HepG2 (cell line): Measurements from ENCODE around the gene CDK10. TPM values are rescaled to one million over a fixed set of nuclear protein-coding genes. Genes with fewer than 3 reads are reported as not detected.

ENCODE experiments used
- ARID2 ChIP-seq: sonication (generic); formaldehyde crosslinking; IDR thresholded peaks from 2 replicates; pipeline ENCODE4 v1.8.1; 2022; ENCODE audit warnings: mild to moderate bottlenecking, missing genetic modification reagents, borderline replicate concordance
- BCL6 ChIP-seq: IDR thresholded peaks from 2 replicates; pipeline ENCODE4 v1.6.1; 2016; ENCODE audit warnings: missing genetic modification reagents, missing compliant biosample characterization
- DR1 ChIP-seq: sonication (generic); formaldehyde crosslinking; IDR thresholded peaks from 2 replicates; pipeline ENCODE4 v1.8.0; 2021; ENCODE audit warnings: mild to moderate bottlenecking, missing genetic modification reagents, inconsistent platforms
- ELF3 ChIP-seq: IDR thresholded peaks from 2 replicates; pipeline ENCODE4 v1.6.1; 2016; ENCODE audit warnings: missing genetic modification reagents, missing compliant biosample characterization
- HDAC1 ChIP-seq: sonication (generic); formaldehyde crosslinking; IDR thresholded peaks from 2 replicates; pipeline ENCODE4 v1.5.1; 2020; ENCODE audit warnings: mild to moderate bottlenecking, missing genetic modification reagents
- HIVEP1 ChIP-seq: sonication (generic); formaldehyde crosslinking; IDR thresholded peaks from 2 replicates; pipeline ENCODE4 v1.4.0; 2020; ENCODE audit warnings: mild to moderate bottlenecking, missing genetic modification reagents
- JDP2 ChIP-seq: sonication (generic); formaldehyde crosslinking; IDR thresholded peaks from 2 replicates; pipeline ENCODE4 v1.8.1; 2022; ENCODE audit warnings: missing genetic modification reagents, borderline replicate concordance
- MYNN ChIP-seq: sonication (generic); formaldehyde crosslinking; IDR thresholded peaks from 2 replicates; pipeline ENCODE4 v1.4.0; 2020; ENCODE audit warnings: mild to moderate bottlenecking, low read depth, missing genetic modification reagents
- NFKB2 ChIP-seq: sonication (generic); formaldehyde crosslinking; IDR thresholded peaks from 2 replicates; pipeline ENCODE4 v1.4.0; 2020; ENCODE audit warnings: missing genetic modification reagents, borderline replicate concordance
- NFYB ChIP-seq: sonication (generic); formaldehyde crosslinking; IDR thresholded peaks from 2 replicates; pipeline ENCODE4 v1.4.0; 2020; ENCODE audit warnings: missing genetic modification reagents
- SMC3 ChIP-seq: IDR thresholded peaks from 2 replicates; pipeline ENCODE4 v1.6.1; 2011; ENCODE audit warnings: low read length, improper control_type of control experiment
- TEAD2 ChIP-seq: sonication (generic); formaldehyde crosslinking; IDR thresholded peaks from 2 replicates; pipeline ENCODE4 v1.9.0; 2021; ENCODE audit warnings: missing genetic modification reagents
- ZFP82 ChIP-seq: sonication (generic); formaldehyde crosslinking; IDR thresholded peaks from 2 replicates; pipeline ENCODE4 v1.5.1; 2020; ENCODE audit warnings: mild to moderate bottlenecking, missing genetic modification reagents, borderline replicate concordance
- ZNF17 ChIP-seq: sonication (generic); formaldehyde crosslinking; IDR thresholded peaks from 2 replicates; pipeline ENCODE4 v1.5.0; 2020; ENCODE audit warnings: mild to moderate bottlenecking, missing genetic modification reagents
- ZNF205 ChIP-seq: IDR thresholded peaks from 2 replicates; pipeline ENCODE4 v1.6.1; 2018; ENCODE audit warnings: missing biosample characterization, missing genetic modification reagents
- ZNF24 ChIP-seq: fragments of 450-650 bp; IDR thresholded peaks from 2 replicates; pipeline ENCODE4 v1.6.1; 2017; ENCODE audit warnings: antibody characterized with exemption, mild to moderate bottlenecking
- ZNF253 ChIP-seq: sonication (generic); formaldehyde crosslinking; IDR thresholded peaks from 2 replicates; pipeline ENCODE4 v1.8.0; 2022; ENCODE audit warnings: mild to moderate bottlenecking, missing genetic modification reagents, borderline replicate concordance
- ZNF326 ChIP-seq: sonication (generic); formaldehyde crosslinking; IDR thresholded peaks from 2 replicates; pipeline ENCODE4 v1.4.0; 2020; ENCODE audit warnings: missing genetic modification reagents, borderline replicate concordance
- ZNF468 ChIP-seq: sonication (generic); formaldehyde crosslinking; IDR thresholded peaks from 2 replicates; pipeline ENCODE4 v1.8.0; 2022; ENCODE audit warnings: mild to moderate bottlenecking, moderate library complexity, missing genetic modification reagents
- ZNF501 ChIP-seq: sonication (generic); formaldehyde crosslinking; IDR thresholded peaks from 2 replicates; pipeline ENCODE4 v1.5.1; 2020; ENCODE audit warnings: mild to moderate bottlenecking, moderate library complexity, missing genetic modification reagents
- ZNF557 ChIP-seq: sonication (generic); formaldehyde crosslinking; IDR thresholded peaks from 2 replicates; pipeline ENCODE4 v1.4.0; 2020; ENCODE audit warnings: missing genetic modification reagents
- ZNF782 ChIP-seq: sonication (generic); formaldehyde crosslinking; IDR thresholded peaks from 2 replicates; pipeline ENCODE4 v1.4.0; 2020; ENCODE audit warnings: missing genetic modification reagents, mild to moderate bottlenecking, borderline replicate concordance
- ZNF790 ChIP-seq: sonication (generic); formaldehyde crosslinking; IDR thresholded peaks from 2 replicates; pipeline ENCODE4 v1.8.0; 2022; ENCODE audit warnings: missing genetic modification reagents, mild to moderate bottlenecking, borderline replicate concordance
- polyA plus RNA-seq, 8 experiments: library from polyadenylated mRNA; depleted of rRNA in 3 of 8; stranded (reverse) in 7 of 8; unstranded in 1 of 8; fragments of >200 nt; fragmentation: Illumina TruSeq in 4 of 8; extraction: Trizol in 4 of 8; gene quantifications; 2 replicates each; pipeline versions ENCODE4 v1.2.1 to v1.2.3, GENCODE V29; 2011 to 2016; ENCODE audit warnings: low read depth in 4 of 8, missing spikeins in 1 of 8, mixed read lengths in 1 of 8; ENCODE audit not compliant: insufficient read depth in 1 of 8
- total RNA-seq, 5 experiments: library from RNA; depleted of rRNA; stranded (reverse); fragments of >200 nt; fragmentation: Illumina TruSeq; extraction: Trizol; gene quantifications; 2 replicates each; pipeline ENCODE4 v1.2.3, GENCODE V29; 2016; ENCODE audit warnings: low read depth in 1 of 5
- TF ChIP-seq, protein P1 (sequence below): sonication (generic); formaldehyde crosslinking; IDR thresholded peaks from 2 replicates; pipeline ENCODE4 v1.4.0; 2020; ENCODE audit warnings: low read depth, mild to moderate bottlenecking, missing genetic modification reagents
- TF ChIP-seq, protein P2 (sequence below): sonication (generic); formaldehyde crosslinking; IDR thresholded peaks from 2 replicates; pipeline ENCODE4 v1.4.0; 2020; ENCODE audit warnings: missing genetic modification reagents, borderline replicate concordance
- TF ChIP-seq, protein P3 (sequence below): sonication (generic); formaldehyde crosslinking; IDR thresholded peaks from 2 replicates; pipeline ENCODE4 v1.4.0; 2020; ENCODE audit warnings: missing genetic modification reagents

The CDK10 gene
- total and polyA plus RNA-seq, 2 of the 13 experiments (the other 11 are each of a cell fraction or from before 2014, with no cell fraction given) = 2.5 to 3.9 TPM

DNA sequence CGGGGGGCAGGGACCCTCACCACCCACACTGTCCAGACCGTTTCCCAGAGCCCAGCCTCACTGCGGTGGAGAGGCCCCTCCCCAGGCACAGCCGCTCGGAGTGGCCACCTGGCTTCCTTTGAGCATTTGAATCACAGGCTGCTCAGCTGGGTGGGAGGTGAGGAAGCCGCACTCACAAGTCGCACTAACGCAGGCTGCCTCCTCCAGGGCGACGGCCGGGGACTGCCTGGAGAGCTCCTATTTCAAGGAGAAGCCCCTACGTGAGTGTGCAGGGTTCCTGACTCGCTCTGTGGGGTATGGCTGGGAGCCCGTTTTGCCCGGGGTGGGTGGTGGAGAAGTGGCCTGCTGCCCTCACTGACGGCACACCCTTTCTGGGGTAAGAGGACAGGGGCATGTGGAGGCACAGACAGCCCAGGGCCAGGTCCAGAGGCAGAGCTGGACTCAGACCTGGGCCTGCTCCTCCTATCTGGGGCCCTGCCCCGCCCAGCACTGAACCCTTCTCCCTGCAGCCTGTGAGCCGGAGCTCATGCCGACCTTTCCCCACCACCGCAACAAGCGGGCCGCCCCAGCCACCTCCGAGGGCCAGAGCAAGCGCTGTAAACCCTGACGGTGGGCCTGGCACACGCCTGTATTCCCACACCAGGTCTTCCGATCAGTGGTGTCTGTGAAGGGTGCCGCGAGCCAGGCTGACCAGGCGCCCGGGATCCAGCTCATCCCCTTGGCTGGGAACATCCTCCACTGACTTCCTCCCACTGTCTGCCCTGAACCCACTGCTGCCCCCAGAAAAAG, 8.8 kb downstream of the CDK10 start (continued):
- no peak for TF ChIP-seq ZNF253 (CRISPR knock-in tag)
- TF ChIP-seq NFYB (CRISPR knock-in tag) = no peak; the same call in 1 of the 2 replicates
- TF ChIP-seq, protein P1, sequence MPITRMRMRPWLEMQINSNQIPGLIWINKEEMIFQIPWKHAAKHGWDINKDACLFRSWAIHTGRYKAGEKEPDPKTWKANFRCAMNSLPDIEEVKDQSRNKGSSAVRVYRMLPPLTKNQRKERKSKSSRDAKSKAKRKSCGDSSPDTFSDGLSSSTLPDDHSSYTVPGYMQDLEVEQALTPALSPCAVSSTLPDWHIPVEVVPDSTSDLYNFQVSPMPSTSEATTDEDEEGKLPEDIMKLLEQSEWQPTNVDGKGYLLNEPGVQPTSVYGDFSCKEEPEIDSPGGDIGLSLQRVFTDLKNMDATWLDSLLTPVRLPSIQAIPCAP (CRISPR knock-in tag) = no peak
- no peak for TF ChIP-seq ZNF17 (CRISPR knock-in tag)
- TF ChIP-seq ZNF24 = no peak
- no peak for TF ChIP-seq JDP2 (CRISPR knock-in tag)
- TF ChIP-seq ZNF326 (CRISPR knock-in tag) = peak; percentile 53; the same call in 1 of the 2 replicates
- TF ChIP-seq ZNF790 (CRISPR knock-in tag) = no peak
- TF ChIP-seq ZNF501 (CRISPR knock-in tag) = peak; percentile 78
- TF ChIP-seq SMC3 = no peak
- TF ChIP-seq BCL6 (CRISPR knock-in tag) = no peak; the same call in 1 of the 2 replicates
- peak; percentile 59; the same call in 1 of the 2 replicates for TF ChIP-seq NFKB2
- TF ChIP-seq HDAC1 (CRISPR knock-in tag) = peak; percentile 17; the same call in 1 of the 2 replicates
- TF ChIP-seq ZFP82 (CRISPR knock-in tag) = no peak; the same call in 1 of the 2 replicates
- TF ChIP-seq TEAD2 (CRISPR knock-in tag) = no peak
- 0 out of 2 replicates have a peak, but pooled peaks have one; percentile 12 for TF ChIP-seq ZNF782 (CRISPR knock-in tag)
- TF ChIP-seq DR1 (CRISPR knock-in tag) = no peak
- TF ChIP-seq MYNN (CRISPR knock-in tag) = no peak
- TF ChIP-seq ARID2 (CRISPR knock-in tag) = 0 out of 2 replicates have a peak, but pooled peaks have one; percentile 69
- TF ChIP-seq, protein P2, sequence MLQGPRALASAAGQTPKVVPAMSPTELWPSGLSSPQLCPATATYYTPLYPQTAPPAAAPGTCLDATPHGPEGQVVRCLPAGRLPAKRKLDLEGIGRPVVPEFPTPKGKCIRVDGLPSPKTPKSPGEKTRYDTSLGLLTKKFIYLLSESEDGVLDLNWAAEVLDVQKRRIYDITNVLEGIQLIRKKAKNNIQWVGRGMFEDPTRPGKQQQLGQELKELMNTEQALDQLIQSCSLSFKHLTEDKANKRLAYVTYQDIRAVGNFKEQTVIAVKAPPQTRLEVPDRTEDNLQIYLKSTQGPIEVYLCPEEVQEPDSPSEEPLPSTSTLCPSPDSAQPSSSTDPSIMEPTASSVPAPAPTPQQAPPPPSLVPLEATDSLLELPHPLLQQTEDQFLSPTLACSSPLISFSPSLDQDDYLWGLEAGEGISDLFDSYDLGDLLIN = peak; percentile 65; the same call in 1 of the 2 replicates
- TF ChIP-seq ELF3 (CRISPR knock-in tag) = no peak
- TF ChIP-seq HIVEP1 = peak; percentile 40; the same call in 1 of the 2 replicates
- no peak for TF ChIP-seq ZNF557
- TF ChIP-seq ZNF205 (CRISPR knock-in tag) = no peak
- TF ChIP-seq, protein P3, sequence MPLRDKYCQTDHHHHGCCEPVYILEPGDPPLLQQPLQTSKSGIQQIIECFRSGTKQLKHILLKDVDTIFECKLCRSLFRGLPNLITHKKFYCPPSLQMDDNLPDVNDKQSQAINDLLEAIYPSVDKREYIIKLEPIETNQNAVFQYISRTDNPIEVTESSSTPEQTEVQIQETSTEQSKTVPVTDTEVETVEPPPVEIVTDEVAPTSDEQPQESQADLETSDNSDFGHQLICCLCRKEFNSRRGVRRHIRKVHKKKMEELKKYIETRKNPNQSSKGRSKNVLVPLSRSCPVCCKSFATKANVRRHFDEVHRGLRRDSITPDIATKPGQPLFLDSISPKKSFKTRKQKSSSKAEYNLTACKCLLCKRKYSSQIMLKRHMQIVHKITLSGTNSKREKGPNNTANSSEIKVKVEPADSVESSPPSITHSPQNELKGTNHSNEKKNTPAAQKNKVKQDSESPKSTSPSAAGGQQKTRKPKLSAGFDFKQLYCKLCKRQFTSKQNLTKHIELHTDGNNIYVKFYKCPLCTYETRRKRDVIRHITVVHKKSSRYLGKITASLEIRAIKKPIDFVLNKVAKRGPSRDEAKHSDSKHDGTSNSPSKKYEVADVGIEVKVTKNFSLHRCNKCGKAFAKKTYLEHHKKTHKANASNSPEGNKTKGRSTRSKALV (CRISPR knock-in tag) = no peak; the same call in 1 of the 2 replicates
- no peak for TF ChIP-seq ZNF468 (CRISPR knock-in tag)
